ENCODE data around the gene STYK1. TPM values are rescaled to one million over a fixed set of nuclear protein-coding genes. Genes with fewer than 3 reads are reported as not detected.

The STYK1 gene
- total and polyA plus RNA-seq, 10 of the 15 experiments (the other 5 are each of a cell fraction or from before 2014, with no cell fraction given): 0.62 to 1.2 (median 0.82) TPM; not detected in 1

DNA sequence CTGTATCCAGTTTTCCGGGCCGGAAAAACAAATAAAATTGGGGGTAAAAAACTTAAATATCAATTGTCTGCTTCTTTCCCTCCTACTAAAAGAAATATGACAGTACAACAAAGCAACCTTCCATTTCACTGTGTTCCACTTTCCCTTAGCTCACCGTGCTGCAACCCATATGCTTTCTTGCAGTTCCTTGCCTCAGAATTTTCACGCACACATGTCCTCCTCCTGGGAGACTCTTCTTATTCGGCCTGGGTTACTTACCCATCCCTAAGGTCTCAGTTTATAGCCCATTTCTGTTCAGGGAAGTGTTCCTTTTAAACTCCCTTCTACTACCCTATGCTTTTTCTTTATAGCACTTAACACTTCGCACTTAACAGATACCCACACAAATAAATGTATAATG, 56.0 kb downstream of the STYK1 start (continued):
- TF ChIP-seq, protein P1, sequence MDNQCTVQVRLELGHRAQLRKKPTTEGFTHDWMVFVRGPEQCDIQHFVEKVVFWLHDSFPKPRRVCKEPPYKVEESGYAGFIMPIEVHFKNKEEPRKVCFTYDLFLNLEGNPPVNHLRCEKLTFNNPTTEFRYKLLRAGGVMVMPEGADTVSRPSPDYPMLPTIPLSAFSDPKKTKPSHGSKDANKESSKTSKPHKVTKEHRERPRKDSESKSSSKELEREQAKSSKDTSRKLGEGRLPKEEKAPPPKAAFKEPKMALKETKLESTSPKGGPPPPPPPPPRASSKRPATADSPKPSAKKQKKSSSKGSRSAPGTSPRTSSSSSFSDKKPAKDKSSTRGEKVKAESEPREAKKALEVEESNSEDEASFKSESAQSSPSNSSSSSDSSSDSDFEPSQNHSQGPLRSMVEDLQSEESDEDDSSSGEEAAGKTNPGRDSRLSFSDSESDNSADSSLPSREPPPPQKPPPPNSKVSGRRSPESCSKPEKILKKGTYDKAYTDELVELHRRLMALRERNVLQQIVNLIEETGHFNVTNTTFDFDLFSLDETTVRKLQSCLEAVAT (IDR thresholded peaks at IDR 0.05): no peak
- TF ChIP-seq SRF (IDR thresholded peaks at IDR 0.05; ENCODE audit: low read depth in 2 of 2, low read length in 2 of 2) (no peak), HCFC1 (IDR thresholded peaks at IDR 0.05; ENCODE audit: low read length) (no peak), JUNB (IDR thresholded peaks at IDR 0.05) (no peak), ZNF217 (IDR thresholded peaks at IDR 0.05) (no peak), ZNF207 (IDR thresholded peaks at IDR 0.05; ENCODE audit: borderline replicate concordance) (no peak), STAT3 (IDR thresholded peaks at IDR 0.05; ENCODE audit: low read depth, low read length) (no peak), ZBED1 (IDR thresholded peaks at IDR 0.05; ENCODE audit: borderline replicate concordance) (no peak), RBBP5 (conservative IDR thresholded peaks at IDR 0.05) (no peak)
- TF ChIP-seq, protein P2, sequence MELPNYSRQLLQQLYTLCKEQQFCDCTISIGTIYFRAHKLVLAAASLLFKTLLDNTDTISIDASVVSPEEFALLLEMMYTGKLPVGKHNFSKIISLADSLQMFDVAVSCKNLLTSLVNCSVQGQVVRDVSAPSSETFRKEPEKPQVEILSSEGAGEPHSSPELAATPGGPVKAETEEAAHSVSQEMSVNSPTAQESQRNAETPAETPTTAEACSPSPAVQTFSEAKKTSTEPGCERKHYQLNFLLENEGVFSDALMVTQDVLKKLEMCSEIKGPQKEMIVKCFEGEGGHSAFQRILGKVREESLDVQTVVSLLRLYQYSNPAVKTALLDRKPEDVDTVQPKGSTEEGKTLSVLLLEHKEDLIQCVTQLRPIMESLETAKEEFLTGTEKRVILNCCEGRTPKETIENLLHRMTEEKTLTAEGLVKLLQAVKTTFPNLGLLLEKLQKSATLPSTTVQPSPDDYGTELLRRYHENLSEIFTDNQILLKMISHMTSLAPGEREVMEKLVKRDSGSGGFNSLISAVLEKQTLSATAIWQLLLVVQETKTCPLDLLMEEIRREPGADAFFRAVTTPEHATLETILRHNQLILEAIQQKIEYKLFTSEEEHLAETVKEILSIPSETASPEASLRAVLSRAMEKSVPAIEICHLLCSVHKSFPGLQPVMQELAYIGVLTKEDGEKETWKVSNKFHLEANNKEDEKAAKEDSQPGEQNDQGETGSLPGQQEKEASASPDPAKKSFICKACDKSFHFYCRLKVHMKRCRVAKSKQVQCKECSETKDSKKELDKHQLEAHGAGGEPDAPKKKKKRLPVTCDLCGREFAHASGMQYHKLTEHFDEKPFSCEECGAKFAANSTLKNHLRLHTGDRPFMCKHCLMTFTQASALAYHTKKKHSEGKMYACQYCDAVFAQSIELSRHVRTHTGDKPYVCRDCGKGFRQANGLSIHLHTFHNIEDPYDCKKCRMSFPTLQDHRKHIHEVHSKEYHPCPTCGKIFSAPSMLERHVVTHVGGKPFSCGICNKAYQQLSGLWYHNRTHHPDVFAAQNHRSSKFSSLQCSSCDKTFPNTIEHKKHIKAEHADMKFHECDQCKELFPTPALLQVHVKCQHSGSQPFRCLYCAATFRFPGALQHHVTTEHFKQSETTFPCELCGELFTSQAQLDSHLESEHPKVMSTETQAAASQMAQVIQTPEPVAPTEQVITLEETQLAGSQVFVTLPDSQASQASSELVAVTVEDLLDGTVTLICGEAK (IDR thresholded peaks at IDR 0.05; ENCODE audit: borderline replicate concordance): no peak

Data from GM12878 (cell line).